Upper lobe of left lung (tissue), 4 donors: Measurements from ENCODE around the gene MINDY3.

Experiments
- CTCF ChIP-seq, 6 experiments: fragments of 450-650 bp in 4 of 6; fragments of 200-600 bp in 2 of 6; sonication (generic) in 2 of 6; IDR thresholded peaks; one replicate each; pipeline ENCODE4 v1.5.1; 2016 to 2019; ENCODE audit warnings: antibody characterized with exemption in 6 of 6
- POLR2AphosphoS5 ChIP-seq, 2 donors: sonication (generic); formaldehyde crosslinking; IDR thresholded peaks; one replicate each; pipeline ENCODE4 v1.5.1; 2017; ENCODE audit warnings: antibody characterized with exemption in 2 of 2

DNA sequence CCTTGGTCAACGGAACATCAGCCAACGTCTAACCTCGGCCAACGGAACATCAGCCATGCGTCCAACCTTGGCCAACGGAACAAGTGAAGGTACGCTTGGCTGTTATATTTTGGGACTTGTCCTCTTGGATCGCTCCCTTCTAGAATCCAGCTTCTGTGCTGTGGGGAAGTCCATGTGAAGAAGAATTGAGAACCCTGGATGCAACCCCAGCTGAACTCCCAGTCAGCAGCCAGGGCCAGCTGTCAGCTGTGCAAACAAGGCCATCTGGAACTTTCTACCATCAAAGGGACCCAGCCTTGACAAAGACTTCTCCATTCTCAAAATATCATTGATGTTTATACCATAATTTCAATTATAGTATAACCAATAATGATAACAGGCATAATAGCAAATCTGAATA is 97.3 kb downstream of the MINDY3 start:
- no peak for TF ChIP-seq CTCF (IDR thresholded peaks at IDR 0.05)
- TF ChIP-seq POLR2AphosphoS5 (IDR thresholded peaks at IDR 0.05): no peak
